CD4-positive, alpha-beta T cell treated with Interleukin-1 beta for 1 hour (primary cell): ENCODE results near the gene ABHD2.

Experiments
- DNase-seq, 2 donors: peaks; one replicate each; pipeline ENCODE4 v3.0.0-alpha.2; 2020 to 2022

ABHD2 gene

DNA sequence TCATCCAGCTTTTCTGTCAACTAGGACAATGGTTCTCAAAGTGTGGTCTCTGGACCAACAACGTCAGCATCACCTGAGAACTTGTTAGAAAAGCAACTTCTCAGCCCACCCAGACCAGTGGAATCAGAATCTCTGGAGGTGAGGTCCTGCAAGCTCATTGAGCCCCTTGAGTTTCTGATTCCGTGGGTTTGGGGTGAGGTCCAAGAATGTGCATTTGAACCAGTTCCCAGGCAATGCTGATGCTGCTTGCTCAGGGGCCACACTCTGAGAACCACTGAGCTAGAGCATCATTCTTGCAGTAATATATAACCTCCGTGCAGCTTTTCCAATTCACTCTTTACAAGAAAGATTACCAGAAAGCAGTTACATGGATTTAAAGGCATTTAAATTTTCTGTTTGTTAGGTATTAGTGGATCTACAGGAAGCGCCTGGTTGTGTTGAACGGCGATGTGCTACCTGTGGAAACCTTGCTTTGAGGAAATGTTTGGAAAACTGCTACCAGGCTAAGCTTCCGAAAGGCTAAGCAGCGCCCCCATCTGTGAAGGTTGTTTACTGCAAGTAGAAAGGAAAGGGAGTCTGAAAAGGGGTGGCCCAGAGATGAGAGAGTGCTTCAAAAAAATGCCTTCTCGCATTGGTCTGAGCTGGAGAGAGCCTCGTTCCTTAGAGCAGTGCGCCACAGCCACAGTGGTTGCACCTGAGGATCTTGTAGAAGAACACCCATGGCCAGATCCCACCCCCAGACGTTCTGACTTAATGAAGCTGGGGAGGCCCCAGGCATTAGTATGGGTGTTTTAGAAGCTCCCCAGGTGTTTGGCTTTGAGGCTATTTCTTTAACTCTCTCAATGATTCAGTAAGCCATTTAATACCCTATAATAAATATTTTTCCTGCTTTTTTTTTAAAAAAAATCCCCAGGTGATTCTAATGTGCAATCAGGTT, 83.1 kb downstream of the ABHD2 start:
- DNase-seq = peak; percentile 7 to 39

DNA sequence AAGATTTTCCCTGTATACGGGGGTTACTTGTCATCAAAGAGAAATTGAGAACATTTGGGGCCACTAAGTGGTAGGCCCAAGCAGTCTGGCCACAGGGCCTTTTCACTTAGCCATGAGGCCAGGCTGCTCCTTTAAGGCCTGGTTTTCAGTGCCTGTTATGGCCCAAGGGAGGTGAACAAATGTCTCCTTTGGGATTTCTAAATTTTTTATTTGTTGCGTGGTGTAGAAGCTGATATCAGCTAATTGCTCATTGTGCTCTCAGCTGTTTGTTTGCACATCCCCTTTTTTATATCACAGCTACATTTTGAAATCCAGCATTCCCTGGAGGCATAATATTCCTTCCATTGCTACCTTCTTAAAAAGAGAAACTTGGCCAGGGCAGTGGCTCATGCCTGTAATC, 84.7 kb downstream of the ABHD2 start:
- DNase-seq = no peak

DNA sequence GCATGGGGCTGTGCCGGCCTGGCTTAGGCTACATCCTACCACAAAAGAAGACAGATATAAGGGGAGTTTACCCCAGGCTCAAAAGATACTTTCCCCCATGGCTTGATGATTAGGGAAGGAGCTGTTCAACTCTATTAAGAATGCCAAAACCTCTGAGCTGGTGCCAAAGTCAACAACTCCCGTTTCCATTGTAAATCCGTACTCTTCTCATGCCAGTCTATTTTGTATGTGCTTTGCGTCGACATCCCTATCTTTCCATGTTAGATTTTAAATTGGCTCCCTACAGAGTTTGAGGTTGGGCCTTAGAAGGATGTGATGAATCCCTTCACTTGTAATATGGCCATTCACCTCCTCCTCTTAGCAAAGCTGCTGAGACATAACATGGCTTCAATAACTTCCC, 86.2 kb downstream of the ABHD2 start:
- no peak for DNase-seq

DNA sequence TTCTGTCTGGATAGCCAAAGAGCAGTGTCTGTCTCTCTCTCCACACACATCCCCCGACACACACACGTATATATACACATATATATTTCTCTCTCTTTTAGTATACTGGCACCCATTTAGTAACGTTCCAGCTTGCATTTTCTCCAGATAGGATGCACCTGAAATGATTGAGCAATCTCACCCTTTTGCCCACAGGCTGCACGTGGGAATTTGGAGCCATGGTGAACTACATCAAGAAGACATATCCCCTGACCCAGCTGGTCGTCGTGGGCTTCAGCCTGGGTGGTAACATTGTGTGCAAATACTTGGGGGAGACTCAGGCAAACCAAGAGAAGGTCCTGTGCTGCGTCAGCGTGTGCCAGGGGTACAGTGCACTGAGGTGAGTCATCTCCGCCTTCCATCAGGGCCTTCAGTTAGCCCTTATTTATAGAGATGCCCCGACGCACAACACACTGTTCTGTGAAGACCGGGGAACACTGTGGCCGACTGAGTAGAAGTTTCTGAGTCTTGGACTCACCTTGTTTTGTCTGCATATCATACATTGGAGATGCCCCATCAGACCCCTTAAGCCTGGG, 87.4 kb downstream of the ABHD2 start:
- DNase-seq = no peak

DNA sequence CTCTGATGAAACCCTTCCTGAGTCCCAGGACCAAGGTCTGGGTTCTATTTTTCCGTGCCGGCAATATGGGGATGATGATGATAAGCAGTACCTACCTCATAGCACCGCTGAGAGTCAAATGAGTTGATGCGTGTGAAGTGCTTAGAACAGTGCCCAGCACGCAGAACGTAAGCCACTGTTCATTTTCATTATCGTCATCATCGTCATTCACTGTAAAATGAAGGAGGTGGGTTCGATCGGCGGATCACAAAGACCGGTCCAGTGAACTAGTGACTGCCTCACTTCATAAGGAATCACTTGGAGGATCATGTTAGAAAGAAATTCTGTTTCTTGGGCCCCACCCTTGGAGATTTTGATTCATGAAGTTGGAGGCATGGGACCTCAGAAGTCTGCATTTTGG, 88.9 kb downstream of the ABHD2 start:
- no peak for DNase-seq

DNA sequence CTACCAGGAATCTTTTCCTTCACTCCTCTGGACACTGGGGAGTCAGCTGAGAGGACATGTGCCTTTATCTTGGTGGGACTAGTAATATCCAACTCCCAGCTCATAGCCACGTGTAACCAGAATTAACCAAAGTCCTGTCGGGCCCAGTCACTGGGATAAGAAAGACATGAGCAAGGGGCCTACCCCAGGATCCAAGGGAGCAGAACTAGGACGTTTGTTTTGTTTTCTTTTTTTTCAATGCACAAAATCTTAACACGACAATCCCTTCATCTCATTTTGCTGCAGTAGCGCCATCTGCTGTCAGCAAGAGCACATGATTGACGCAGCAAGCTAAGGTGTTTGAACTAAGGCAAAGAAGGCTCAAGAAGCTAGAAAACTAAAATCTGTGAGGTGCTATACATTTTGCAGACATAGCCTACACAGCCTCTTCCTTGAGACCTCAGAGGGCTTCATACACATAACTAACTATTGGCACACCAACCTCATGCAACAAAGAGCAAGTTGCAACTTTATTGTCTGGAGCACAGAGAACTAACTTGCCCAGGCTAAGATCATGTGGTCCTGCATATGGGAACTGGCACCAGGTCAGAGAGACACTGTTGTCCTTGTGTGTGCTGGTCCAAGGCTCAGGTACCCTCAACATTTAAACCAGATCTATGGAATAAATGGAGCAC, 89.5 kb downstream of the ABHD2 start:
- DNase-seq = peak; percentile 62 to 67

DNA sequence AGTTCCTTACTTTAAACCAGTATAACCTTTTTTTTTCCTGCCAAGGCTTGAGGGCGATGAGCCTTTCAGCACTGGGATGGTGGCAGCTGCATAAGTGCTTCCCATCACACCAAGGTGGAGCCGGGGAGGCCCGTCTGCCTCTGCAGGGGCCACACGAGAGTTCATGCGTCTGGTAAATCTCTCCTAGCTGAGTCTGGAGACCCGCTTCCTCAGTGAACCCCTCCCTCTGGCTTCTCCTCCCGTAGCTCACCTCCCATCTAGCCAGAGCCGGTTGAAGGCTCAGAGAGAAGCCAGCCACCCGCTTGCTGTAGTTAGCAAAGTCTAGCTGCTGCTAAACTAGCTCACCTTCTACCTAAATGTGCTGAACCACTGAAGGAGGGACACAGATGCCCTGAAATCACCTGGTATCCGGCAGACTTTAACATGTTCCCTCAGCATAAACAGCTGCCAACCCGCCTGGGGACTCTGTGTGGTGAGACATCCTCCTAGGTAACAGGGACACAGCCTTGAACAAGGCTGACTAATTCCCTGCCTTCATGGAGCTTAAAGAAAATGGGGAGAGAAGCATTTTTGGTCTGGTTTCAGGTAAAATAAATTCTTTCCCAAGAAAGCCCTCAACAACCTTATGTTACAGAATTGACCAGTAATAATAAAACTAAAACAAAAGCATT, 90.2 kb downstream of the ABHD2 start:
- DNase-seq = no peak

DNA sequence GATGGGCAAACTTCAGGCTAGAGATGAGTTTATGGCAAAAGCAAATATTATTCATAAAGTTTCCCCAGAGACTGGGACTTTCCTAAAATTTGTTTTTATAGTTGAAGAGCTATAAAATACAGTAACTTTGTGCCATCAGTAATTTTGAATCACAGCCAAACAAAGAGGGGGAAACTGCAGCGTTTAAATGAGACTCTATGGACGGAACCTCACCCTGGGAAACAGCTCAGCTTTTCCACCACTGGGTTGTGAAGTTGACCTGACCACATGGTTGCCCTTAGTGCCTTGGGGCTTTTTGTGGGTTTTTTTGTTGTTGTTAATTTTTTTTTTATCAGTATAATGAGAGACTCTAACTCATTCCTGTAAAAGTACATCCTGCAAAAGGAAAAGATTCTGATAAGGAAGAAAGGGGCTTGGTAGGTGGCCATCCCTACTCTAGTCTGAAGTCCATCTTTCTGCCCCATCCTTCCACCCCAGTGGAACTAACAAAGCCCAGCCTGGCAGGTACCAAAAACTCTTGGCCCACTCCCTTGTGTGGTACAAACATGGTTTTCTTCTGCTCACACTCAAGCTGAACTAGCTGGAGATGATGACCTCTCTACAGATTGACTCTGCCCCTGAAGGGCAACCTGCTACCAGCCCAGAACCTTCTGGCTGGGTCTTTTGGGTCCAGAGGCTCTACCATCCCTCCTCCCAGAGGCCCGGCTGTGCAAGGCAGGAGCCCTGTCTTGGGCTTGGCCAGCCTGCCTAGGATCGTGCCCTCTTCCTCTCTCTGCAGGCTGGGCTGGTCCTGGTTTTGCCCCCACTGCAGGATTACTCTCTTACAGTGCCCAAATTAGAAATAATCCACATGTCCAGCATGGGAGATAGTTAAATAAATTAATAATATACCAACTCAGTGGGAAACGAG, 92.0 kb downstream of the ABHD2 start:
- DNase-seq = no peak

DNA sequence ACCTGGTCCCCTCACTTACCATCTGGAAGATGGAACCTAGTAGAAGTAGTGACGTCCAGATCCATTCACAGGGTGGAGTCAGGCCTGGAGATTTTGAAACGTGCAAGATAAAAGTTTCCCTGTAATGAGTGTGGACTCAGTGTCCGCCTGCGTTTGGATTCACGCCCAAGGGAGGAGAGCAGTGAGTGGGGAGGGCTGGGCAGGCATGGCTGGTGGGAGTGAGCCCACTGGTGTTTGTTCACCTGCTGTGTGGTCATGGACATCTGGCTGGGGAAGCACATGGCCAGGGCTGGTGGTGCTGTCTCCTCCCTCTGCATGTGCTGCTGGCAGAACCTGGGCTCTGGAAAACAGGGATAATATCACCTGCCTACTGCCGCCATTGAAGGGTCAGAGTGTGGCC, 96.1 kb downstream of the ABHD2 start:
- DNase-seq = no peak

DNA sequence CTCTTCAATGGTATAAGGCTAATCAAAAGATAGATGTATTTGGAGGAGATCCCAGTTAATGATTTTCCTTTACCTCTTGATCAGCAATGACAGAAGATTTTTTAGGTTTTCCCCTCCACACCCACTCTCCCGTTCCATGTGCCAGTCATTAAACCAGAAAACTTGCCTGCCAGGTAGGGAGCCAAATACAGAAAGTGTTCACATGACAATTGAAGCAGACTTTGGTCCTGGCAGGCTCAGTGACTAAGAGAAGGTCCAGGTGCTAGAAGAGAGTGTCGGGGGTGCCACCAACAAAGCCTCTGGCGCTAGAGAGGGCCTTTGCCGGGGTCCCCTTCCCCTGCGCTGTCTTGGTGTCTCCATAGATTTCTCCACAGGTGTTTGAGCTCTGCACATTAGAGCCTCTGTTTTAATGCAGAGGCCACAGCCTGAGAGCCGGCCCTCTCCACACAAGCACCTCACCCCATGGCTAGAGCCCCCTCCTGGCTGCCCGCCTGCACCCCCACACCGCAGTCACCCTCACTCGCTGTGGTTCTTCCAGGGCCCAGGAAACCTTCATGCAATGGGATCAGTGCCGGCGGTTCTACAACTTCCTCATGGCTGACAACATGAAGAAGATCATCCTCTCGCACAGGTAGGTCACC, 96.8 kb downstream of the ABHD2 start:
- DNase-seq = no peak

DNA sequence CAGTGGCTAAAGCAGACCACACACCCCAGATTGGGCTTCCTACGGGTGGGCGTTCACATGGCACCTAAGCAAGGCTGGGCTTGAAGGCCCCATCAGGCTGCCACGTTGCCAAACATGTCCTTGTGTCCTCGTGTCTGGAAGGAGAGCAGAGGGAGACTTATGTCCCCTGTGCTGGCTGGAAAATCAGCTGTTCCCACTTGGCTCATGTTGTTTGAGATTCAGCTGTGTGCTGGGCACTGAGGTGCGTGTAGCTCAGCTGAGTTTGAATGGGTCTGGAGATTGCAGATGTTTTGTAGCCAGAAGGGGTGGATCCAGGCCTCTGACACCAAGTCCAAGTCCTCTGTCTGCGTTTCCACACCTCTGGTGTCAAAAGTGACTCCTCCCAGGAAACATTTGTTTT, 98.5 kb downstream of the ABHD2 start:
- no peak for DNase-seq

DNA sequence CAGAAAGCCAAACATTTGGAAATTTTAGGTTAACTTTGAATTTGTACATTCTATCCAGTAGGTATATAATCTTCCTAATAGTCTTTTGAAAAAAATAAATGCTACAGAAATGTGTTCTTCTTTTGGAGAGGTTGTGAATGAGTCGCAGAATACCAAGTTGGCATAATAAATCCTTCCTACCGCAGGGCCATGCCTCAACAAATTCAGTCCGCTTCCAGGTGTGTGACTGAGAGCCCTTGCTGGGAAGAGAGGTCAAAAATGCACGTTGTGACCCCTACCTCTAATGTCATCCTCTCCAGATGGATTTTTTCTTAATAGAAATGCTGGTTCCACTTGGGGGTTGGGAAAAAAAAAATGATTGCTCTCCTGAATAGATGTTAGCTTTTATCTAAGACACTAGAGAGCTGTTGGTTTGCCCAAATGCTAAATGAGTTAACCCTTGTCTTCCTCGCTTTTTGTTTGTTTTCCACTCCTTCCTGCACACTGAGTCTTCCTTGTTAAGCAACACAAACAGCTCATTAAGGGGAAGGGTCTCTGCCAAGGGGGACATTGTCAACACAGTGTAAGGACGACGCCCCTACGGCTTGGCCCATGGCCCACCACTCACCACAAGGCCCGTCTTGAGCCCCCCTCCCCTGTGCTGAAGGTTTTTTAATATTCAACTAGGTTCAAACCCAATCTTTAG, 99.2 kb downstream of the ABHD2 start:
- no peak for DNase-seq

DNA sequence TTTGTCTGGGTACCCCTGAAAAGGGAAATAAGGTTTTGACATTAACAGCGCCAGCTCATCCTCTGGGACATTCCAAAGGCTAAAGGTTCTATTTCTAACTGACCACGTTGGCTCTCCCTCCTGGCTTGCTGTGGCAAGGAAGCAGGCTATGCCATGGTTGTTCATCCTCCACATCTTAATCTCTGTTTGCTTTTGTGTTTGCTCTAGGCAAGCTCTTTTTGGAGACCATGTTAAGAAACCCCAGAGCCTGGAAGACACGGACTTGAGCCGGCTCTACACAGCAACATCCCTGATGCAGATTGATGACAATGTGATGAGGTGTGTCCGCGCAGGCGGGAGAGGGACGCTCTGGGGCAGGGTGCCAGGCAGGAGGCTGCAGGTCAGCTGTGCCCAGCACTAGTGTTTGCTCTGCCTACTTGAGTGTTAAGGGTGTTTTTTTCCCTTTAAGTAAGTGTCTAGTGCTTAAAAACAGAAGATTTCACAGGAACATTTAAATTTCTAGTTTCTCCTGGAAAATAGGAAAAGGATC, 99.8 kb downstream of the ABHD2 start:
- DNase-seq = no peak

DNA sequence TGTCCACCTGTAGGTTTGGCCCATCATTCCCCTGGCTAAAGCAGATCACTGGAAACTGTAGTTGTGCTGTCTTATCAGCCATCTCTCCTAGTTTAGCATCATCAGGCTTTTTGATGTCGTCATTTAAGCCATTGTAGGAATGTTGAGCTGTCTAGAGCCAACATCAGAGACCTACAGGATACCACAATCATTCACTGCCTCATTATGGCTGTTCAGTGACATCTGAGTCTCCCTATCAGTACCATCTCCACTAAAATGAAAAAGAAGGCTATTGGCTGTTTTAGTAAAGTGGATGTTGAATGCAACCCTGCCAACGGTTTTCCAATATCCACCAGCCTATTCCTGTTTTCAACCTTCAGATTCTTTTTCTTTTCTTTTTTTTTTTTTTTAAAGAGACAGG, 103.9 kb downstream of the ABHD2 start:
- no peak for DNase-seq

DNA sequence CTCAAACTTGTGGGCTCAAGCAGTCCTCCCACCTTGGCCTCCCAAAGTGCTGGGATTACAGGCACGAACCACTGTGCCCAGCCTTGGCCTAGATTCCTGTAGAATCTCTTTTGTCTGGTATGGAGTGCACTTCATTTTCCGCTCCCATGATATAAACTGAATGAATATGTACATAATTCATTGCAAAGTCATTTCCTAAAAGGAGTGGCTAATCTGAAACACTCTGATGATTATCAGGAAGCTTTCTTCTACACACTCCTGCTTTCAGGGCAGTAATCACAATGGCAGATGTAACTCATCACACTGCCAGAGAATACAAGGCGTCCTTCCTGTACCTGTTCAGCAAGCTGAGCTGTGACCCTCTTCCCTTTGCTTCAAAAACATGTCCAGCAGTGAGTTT, 104.5 kb downstream of the ABHD2 start:
- DNase-seq = no peak

DNA sequence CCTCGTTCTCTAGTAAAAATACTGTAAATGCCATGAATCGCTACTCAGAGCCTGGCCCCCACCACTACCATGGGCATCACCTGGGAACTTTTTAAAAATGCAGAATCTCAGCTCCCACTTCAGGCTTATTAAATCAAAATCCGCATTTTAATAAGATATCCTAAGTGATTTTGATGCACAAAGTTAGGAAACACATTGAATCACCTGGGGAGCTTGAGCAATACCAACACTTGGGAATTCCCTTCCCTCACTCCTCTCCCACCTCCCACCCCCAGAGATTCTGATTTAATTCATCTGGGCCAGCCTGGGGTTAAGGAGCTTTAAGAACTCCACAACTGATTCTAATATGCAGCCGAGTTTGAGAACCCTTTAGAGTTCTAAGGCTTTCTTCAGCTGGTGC, 106.4 kb downstream of the ABHD2 start:
- DNase-seq = no peak

DNA sequence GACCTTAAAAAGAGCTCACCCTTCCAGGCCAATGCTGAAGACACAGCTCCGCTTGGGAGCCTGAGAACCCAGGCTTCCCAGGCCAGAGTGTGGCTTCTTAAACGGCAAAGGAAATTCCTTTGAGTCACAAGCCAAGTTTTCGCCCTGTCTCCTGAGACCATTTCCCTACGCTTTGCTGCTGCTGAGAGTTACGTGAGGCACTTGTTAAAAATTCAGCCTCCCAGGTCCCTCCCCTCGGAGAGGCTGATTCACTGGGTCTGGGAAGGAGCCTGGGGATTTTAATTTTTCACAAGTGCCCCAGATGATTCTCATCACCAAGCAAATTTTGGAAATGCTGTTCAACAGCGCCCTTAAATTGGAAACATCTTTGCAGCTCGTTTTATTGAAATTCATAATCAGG, 107.6 kb downstream of the ABHD2 start:
- DNase-seq = no peak

DNA sequence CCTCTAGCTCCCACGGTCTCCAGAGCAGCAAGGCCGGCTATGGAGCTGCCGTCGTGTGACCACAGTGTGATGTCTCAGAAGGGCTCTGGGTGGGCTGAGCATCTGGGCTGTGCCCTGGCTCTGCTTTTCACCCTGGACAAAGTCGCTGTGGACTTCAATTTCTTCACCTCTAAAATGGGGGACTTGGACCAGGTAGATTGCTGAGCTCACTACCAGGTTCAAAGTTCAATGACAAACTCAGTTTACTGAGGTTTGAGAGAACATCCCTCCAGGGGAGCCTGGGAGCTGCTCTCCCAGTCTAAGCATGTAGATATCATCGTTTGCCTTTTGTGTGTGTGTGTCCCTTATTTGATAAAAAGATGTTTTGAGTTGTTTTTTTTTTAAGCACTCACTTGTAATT, 108.0 kb downstream of the ABHD2 start:
- DNase-seq = no peak

DNA sequence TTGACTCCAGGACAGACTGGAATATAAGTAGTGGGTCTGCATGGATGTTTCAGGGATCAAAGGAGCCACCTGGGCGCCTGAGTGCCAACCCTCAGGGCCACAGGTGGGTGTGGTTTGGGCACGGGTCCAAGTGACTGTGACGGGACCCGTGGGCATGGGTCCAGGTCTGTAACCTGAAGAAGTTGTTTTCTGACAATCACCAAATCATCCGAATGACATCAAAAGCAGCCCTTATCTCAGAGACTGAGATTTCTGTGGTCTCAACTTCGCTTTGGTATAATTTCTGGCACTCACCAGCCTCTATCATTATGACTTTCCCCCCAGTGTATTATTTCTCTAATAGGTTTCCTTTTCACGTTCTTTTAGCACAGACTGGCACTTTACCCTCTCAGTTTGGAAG, 108.7 kb downstream of the ABHD2 start:
- no peak for DNase-seq

DNA sequence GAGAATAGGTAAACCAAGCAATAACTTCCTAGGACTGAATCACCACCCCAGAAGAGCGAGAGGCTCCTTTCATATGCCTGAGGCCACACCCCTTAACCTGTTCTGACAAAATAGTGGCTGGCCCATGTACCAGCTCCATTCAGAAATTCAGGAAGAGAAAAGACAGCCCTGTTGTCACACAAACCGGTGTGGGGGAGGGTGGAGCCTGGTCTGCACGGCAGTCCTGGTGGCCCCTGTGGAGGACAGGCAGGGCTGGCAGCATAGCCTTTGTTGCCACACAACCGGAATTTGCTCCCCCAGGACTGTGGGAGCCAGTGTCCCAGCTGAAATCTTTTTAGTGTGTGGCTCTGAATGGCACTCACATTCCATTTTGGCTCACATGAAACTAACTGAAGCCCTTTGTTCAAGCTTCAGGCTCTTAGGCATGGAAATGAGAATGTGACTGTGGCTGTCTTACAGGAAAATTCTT, 109.3 kb downstream of the ABHD2 start:
- no peak for DNase-seq

DNA sequence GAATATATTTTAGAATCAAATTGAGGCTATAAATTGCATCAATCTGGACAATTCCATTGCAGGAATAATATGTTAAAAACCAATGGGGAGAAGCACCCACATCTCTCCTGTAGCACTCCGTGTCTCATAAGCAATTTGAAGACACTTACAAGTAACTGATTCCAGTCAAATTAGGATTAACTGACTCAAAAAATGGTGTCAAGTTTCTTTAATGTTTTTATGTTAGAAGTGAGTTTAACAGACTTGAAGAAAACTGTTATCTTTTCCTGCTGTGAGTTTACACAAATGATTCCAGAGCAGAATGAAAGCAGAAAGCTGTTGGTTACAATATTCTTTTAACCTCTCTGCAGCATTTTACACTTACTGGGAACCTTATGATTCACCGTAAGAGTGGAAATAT, 109.9 kb downstream of the ABHD2 start:
- no peak for DNase-seq
